MM.1S (cell line): ENCODE data around the gene SGMS1.
"Not testable (repeated sequence)": the region's sequence is repeated elsewhere in the genome, so short reads cannot be mapped to it uniquely, and the experiment has no call there.

Experiments
- DNase-seq: peaks from one replicate; pipeline ENCODE4 v3.0.0-alpha.2; 2015
- H2AFZ ChIP-seq: fragments of 300-600 bp; sonication (generic); 2 replicates; pipeline ENCODE4 v1.6.0; 2016; ENCODE audit warnings: antibody characterized with exemption, low read length
- H3F3A ChIP-seq: fragments of 300-600 bp; sonication (generic); 2 replicates; pipeline ENCODE4 v1.6.1; 2016; ENCODE audit warnings: mild to moderate bottlenecking, antibody characterized with exemption, low read length, moderate library complexity, mixed read lengths; ENCODE audit not compliant: insufficient read depth
- H3K27ac ChIP-seq: fragments of 300-600 bp; sonication (generic); 2 replicates; pipeline ENCODE4 v1.5.1; 2016; ENCODE audit warnings: mild to moderate bottlenecking, low read length
- H3K27me3 ChIP-seq: fragments of 300-600 bp; sonication (generic); replicated peaks from 2 replicates; pipeline ENCODE4 v1.6.0; 2016; ENCODE audit warnings: low read length; ENCODE audit not compliant: insufficient read depth
- H3K36me3 ChIP-seq: fragments of 300-600 bp; sonication (generic); replicated peaks from 2 replicates; pipeline ENCODE4 v1.6.1; 2016; ENCODE audit warnings: mild to moderate bottlenecking, low read length, mixed read lengths; ENCODE audit not compliant: insufficient read depth
- H3K4me1 ChIP-seq: fragments of 300-600 bp; sonication (generic); 2 replicates; pipeline ENCODE4 v1.6.1; 2016; ENCODE audit warnings: low read length, mixed read lengths
- H3K4me2 ChIP-seq: fragments of 300-600 bp; sonication (generic); 2 replicates; pipeline ENCODE4 v1.6.0; 2016; ENCODE audit warnings: low read depth, low read length
- H3K4me3 ChIP-seq: fragments of 300-600 bp; sonication (generic); 2 replicates; pipeline ENCODE4 v1.5.1; 2016; ENCODE audit warnings: low read length, mixed read lengths
- H3K79me2 ChIP-seq: fragments of 300-600 bp; sonication (generic); 2 replicates; pipeline ENCODE4 v1.6.1; 2016; ENCODE audit warnings: mixed run types, low read length, mixed read lengths
- H3K9ac ChIP-seq: fragments of 300-600 bp; sonication (generic); 2 replicates; pipeline ENCODE4 v1.6.1; 2016; ENCODE audit warnings: low read length, mixed read lengths
- H3K9me2 ChIP-seq: fragments of 300-600 bp; sonication (generic); replicated peaks from 2 replicates; pipeline ENCODE4 v1.6.1; 2016; ENCODE audit warnings: mild to moderate bottlenecking, low read length, mixed read lengths; ENCODE audit not compliant: insufficient read depth
- H3K9me3 ChIP-seq: fragments of 300-600 bp; sonication (generic); replicated peaks from 2 replicates; pipeline ENCODE4 v1.6.1; 2016; ENCODE audit warnings: mild to moderate bottlenecking, low read length, mixed read lengths; ENCODE audit not compliant: insufficient read depth
- H4K20me1 ChIP-seq: fragments of 300-600 bp; sonication (generic); 2 replicates; pipeline ENCODE4 v1.6.1; 2016; ENCODE audit warnings: mild to moderate bottlenecking, low read length, moderate library complexity, mixed read lengths; ENCODE audit not compliant: insufficient read depth
- EZH2 ChIP-seq: fragments of 300-600 bp; sonication (generic); optimal IDR thresholded peaks from 2 replicates; pipeline ENCODE3; 2017; ENCODE audit warnings: low read depth, mild to moderate bottlenecking, antibody characterized with exemption, low read length, mixed read lengths
- EZH2phosphoT487 ChIP-seq: fragments of 300-600 bp; sonication (generic); IDR thresholded peaks from 2 replicates; pipeline ENCODE4 v1.6.1; 2018; ENCODE audit warnings: antibody characterized with exemption, low read length
- TF ChIP-seq, protein P1 (sequence below): fragments of 300-600 bp; sonication (generic); IDR thresholded peaks from 2 replicates; pipeline ENCODE4 v1.5.1; 2016; ENCODE audit warnings: antibody characterized with exemption, low read length, mixed read lengths

Gene SGMS1

DNA sequence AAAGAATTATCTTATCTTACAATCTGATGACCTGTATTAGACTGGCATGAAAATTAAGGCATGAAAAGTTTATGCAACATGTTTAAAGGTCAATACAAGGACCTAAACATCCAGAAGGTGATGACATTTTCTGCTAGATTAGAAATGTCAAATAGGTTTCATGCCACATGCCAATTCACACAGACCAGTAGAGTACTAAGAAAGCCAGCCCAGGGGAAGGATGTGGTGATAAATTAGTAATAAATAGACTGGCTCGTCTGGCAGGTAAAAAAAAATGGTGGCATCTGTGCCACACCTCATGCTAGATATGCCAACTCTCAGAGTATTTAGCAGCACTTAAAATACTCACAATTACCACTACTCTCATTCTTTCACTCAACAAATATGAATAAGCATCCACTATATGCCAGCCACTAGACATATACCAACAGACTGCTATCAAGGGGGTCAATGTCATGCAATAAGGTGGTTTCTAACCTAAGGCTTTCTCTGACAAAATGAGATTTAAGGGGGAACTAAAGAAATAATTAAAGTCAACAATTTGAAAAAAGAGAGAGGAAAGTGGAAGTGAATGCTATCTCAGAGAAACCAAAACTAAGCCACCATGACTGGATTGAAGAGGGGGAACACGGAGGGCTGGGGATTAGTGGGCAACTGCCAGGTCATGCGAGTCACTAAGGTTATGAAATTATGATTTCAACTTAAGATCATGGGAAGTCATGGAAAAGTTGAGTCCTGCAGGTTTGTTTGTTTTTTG lies 83.5 kb downstream of the SGMS1 start:
- no peaks in the 10 kb centered on the region; the same call in 1 of the 2 replicates for H4K20me1 ChIP-seq
- no peaks in the 10 kb centered on the region for H3K9me3 ChIP-seq
- H2AFZ ChIP-seq: no peak overlapping the region
- H3K36me3 ChIP-seq: no peaks in the 10 kb centered on the region
- peak overlapping the region; percentile 1; the same call in 1 of the 2 replicates for H3K4me2 ChIP-seq
- no peak overlapping the region for H3K27ac ChIP-seq
- no peaks in the 10 kb centered on the region for H3K27me3 ChIP-seq
- DNase-seq: no peak
- no peaks in the 10 kb centered on the region for H3K4me1 ChIP-seq
- no peak overlapping the region for H3K9ac ChIP-seq
- no peaks in the 10 kb centered on the region for H3K9me2 ChIP-seq
- H3F3A ChIP-seq: no peaks in the 10 kb centered on the region
- TF ChIP-seq, protein P1, sequence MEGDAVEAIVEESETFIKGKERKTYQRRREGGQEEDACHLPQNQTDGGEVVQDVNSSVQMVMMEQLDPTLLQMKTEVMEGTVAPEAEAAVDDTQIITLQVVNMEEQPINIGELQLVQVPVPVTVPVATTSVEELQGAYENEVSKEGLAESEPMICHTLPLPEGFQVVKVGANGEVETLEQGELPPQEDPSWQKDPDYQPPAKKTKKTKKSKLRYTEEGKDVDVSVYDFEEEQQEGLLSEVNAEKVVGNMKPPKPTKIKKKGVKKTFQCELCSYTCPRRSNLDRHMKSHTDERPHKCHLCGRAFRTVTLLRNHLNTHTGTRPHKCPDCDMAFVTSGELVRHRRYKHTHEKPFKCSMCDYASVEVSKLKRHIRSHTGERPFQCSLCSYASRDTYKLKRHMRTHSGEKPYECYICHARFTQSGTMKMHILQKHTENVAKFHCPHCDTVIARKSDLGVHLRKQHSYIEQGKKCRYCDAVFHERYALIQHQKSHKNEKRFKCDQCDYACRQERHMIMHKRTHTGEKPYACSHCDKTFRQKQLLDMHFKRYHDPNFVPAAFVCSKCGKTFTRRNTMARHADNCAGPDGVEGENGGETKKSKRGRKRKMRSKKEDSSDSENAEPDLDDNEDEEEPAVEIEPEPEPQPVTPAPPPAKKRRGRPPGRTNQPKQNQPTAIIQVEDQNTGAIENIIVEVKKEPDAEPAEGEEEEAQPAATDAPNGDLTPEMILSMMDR: no peak
- no peak for TF ChIP-seq EZH2
- TF ChIP-seq EZH2phosphoT487: no peak
- H3K79me2 ChIP-seq: peaks cover 44% of the 10 kb centered on the region
- H3K4me3 ChIP-seq: no peak overlapping the region

DNA sequence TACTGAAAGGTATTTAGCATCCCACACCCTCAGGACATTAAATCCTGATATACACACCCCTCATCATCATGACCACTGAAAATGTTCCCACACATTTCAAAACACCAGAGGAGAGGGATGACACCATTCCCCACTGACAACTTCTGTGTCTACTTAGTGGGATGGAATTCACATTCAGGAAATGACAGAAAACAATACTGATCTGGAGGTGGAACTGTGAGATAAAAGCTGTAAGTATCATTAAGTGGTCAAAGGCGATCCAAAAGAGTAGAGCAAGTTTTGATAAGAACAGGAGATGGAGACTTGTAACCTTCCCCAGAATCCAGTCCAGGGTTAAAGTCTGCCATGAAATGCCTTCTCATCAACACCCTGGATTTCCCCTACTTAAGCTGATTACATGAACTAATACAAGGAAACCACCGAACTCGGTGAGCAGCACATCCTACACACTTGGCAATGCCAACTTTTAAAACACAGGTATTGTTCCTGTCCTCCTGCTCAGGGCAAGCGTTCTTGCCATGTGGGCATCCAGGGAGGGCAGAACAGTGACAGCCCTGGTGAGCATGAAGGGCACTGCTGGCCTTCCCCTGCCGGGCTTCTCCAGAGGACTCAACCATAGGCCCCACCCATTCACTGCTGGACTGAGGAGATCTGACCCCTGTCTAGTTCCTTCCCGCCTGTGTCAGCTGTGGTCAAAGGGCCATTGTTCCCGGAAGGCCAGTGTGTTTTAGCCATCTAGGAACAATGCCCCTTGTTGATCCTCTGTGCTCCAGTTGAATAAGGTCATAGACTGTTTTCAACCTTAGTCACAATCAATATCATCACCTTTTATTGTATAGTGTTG lies 85.0 kb downstream of the SGMS1 start:
- no peak overlapping the region for H3K9ac ChIP-seq
- H3F3A ChIP-seq: no peaks in the 10 kb centered on the region
- no peaks in the 10 kb centered on the region for H3K4me1 ChIP-seq
- no peaks in the 10 kb centered on the region for H3K27me3 ChIP-seq
- no peak overlapping the region for H3K27ac ChIP-seq
- no peaks in the 10 kb centered on the region for H3K9me3 ChIP-seq
- no peaks in the 10 kb centered on the region for H3K9me2 ChIP-seq
- no peak for DNase-seq
- H4K20me1 ChIP-seq: no peaks in the 10 kb centered on the region; the same call in 1 of the 2 replicates
- H2AFZ ChIP-seq: no peak overlapping the region
- no peak overlapping the region for H3K4me3 ChIP-seq
- H3K36me3 ChIP-seq: no peaks in the 10 kb centered on the region
- H3K79me2 ChIP-seq: peaks cover 33% of the 10 kb centered on the region
- H3K4me2 ChIP-seq: no peak overlapping the region
- TF ChIP-seq EZH2phosphoT487 (no peak), EZH2 (no peak)
- TF ChIP-seq, protein P1: no peak

DNA sequence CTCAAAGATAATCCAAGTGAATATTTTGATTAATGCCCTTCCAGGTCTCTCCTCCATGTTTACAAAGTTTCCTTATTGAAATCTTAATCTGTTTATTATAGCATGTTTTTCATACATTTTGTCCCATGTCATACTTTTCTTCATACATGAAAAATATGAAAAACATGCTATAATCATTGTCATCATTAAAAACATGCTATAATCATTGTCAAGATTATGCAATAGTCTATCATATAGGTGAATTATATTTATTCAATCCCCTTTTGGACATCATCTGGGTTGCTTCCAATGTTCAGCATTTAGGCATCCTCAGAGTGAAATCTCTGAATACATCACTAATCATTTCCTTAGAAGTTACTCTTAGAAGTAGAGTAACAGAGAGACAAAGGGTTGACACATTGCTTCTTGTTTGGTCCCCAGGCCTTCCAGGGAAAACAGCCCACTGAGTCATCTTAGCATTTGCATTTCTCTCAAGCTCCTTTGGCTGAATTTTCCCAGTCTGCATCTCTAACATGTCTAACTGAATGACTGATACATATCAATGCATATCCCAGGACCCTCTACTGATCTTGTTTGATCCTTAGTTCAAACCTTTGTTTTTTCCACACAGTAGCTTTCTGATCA lies 87.0 kb downstream of the SGMS1 start:
- H3K9me3 ChIP-seq: no peaks in the 10 kb centered on the region
- no peak overlapping the region for H3K4me3 ChIP-seq
- TF ChIP-seq EZH2phosphoT487: no peak
- no peak for TF ChIP-seq EZH2
- TF ChIP-seq, protein P1: no peak
- no peak overlapping the region for H2AFZ ChIP-seq
- no peaks in the 10 kb centered on the region for H3F3A ChIP-seq
- no peak overlapping the region for H3K27ac ChIP-seq
- no peaks in the 10 kb centered on the region for H3K36me3 ChIP-seq
- H3K4me2 ChIP-seq: no peak overlapping the region
- H3K9ac ChIP-seq: no peak overlapping the region
- no peaks in the 10 kb centered on the region for H3K9me2 ChIP-seq
- no peaks in the 10 kb centered on the region for H3K27me3 ChIP-seq
- H3K79me2 ChIP-seq: peaks cover 21% of the 10 kb centered on the region
- H3K4me1 ChIP-seq: no peaks in the 10 kb centered on the region
- H4K20me1 ChIP-seq: no peaks in the 10 kb centered on the region
- DNase-seq: no peak

DNA sequence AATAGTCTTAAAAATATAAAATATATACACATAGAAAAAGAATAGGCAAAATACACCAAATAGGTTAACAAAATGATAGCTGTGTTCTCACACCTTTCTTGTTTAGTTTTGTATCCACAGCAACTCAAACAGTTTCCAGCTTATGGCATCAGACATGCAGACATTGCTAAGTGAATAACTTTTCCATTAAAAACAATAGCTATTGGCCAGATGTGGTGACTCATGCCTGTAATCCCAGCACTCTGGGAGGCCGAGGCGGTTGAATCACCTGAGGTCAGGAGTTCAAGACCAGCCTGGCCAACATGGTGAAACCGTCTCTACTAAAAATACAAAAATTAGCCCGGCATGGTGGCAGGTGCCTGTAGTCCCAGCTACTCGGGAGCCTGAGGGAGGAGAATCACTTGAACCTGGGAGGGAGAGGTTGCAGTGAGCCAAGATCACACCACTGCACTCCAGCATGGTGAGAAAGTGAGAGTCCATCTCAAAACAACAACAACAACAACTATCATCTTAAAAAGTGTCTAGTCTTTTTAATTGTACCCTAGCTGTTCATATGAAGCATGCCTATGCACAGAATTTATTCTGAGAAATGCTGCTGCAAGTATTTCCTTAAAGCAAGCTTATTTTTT lies 88.9 kb downstream of the SGMS1 start:
- DNase-seq, H3K36me3 ChIP-seq, H2AFZ ChIP-seq, H4K20me1 ChIP-seq, H3K4me3 ChIP-seq, H3K4me1 ChIP-seq, H3F3A ChIP-seq, H3K27me3 ChIP-seq, H3K9me3 ChIP-seq, H3K9me2 ChIP-seq, H3K27ac ChIP-seq, H3K4me2 ChIP-seq, H3K9ac ChIP-seq: not testable (repeated sequence)
- H3K79me2 ChIP-seq: peaks cover 15% of the 10 kb centered on the region
